ENCODE results near the gene STPG4. TPM values are rescaled to one million over a fixed set of nuclear protein-coding genes. Genes with fewer than 3 reads are reported as not detected.

STPG4 gene
- total RNA-seq, 1 experiment from 2014 or later, result 0.13 TPM

DNA sequence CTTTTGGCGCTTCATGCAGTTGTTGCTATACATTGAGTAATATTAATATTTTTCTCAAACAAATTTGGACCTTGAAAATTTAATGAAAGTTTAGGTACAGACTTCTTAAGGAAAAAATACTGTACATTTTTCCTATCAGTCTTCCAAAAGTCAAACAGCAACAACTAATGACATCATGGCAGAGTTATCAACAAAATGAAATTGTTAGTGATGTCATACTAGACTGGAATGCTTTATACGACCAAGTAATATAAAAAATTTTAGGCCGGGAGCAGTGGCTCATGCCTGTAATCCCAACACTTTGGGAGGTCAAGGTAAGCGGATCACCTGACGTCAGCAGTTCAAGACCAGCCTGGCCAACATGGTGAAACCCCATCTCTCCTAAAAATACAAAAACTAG, 12.0 kb upstream of the STPG4 start:
- Histone ChIP-seq H3K27ac (ENCODE audit: insufficient read length, low read depth, low read length) (no peak overlapping the region), H3K56ac (ENCODE audit: insufficient read length, low read depth, low read length) (no peak overlapping the region), H3K4ac (ENCODE audit: low read depth, low read length) (no peak overlapping the region), H3K23ac (ENCODE audit: insufficient read length, low read depth, low read length) (no peak overlapping the region), H3K9me3 (ENCODE audit: control insufficient read depth, low read depth, low read length) (no peaks in the 10 kb centered on the region), H2BK20ac (ENCODE audit: low read depth, low read length, poor library complexity, severe bottlenecking) (no peak overlapping the region), H3K14ac (ENCODE audit: insufficient read depth, low read length) (no peak overlapping the region), H2BK120ac (ENCODE audit: low read depth, low read length, poor library complexity, severe bottlenecking) (no peak overlapping the region), H2BK12ac (ENCODE audit: insufficient read length, low read depth, low read length) (no peak overlapping the region), H3K18ac (ENCODE audit: insufficient read length, low read depth, low read length) (no peak overlapping the region), H4K20me1 (ENCODE audit: control insufficient read depth, insufficient read depth, insufficient read length) (no peaks in the 10 kb centered on the region), H4K8ac (replicated peaks; ENCODE audit: insufficient read length, low read depth, low read length) (no peak overlapping the region), H2AK5ac (ENCODE audit: insufficient read length, low read length) (no peak overlapping the region), H2AFZ (ENCODE audit: low read length) (no peak overlapping the region), H3K79me2 (ENCODE audit: insufficient read depth, low read length) (peaks cover 31% of the 10 kb centered on the region; the same call in 1 of the 2 replicates), H3K27me3 (ENCODE audit: insufficient read depth, low read length) (no peaks in the 10 kb centered on the region), H3K23me2 (ENCODE audit: insufficient read length, low read depth, low read length, poor library complexity, severe bottlenecking) (no peaks in the 10 kb centered on the region), H3K4me2 (ENCODE audit: insufficient read depth, insufficient read length, low read length) (no peak overlapping the region), H4K5ac (ENCODE audit: insufficient read length, low read depth, low read length) (no peak overlapping the region), H4K91ac (ENCODE audit: insufficient read length, low read depth, low read length) (no peak overlapping the region), H2BK15ac (ENCODE audit: low read depth, low read length) (no peak overlapping the region), H3K9ac (ENCODE audit: extremely low read depth, insufficient read length, low read length) (no peak overlapping the region), H3T11ph (ENCODE audit: low read length) (no peak overlapping the region), H2BK5ac (ENCODE audit: insufficient read length, low read length) (no peak overlapping the region), H3K4me1 (ENCODE audit: insufficient read depth, low read length) (0 out of 2 replicates have a peak, but pooled peaks cover 1% of the 10 kb centered on the region), H3K79me1 (ENCODE audit: insufficient read depth, low read depth, low read length, poor library complexity, severe bottlenecking) (no peaks in the 10 kb centered on the region)
- WGBS (ENCODE audit: extremely low coverage, insufficient read length, low lambda C conversion rate), result no CpG with 5 or more reads among the region's 5 CpGs
- H3K9me3 Mint-ChIP-seq, result no peaks in the 10 kb centered on the region
- peaks cover 24 to 65% (median 59%) of the 10 kb centered on the region in 3 experiments for H3K36me3 Mint-ChIP-seq (ENCODE audit: insufficient read depth in 1 of 3, low read depth in 3 of 3)
- no peak for DNase-seq
- no peak overlapping the region for H3K4me3 Mint-ChIP-seq
- TF ChIP-seq CTCF (conservative IDR thresholded peaks at IDR 0.05), result no peak
- H3K4me1 Mint-ChIP-seq, result peaks cover 18 to 23% of the 10 kb centered on the region in 2 experiments
- H3K27ac Mint-ChIP-seq, result no peak overlapping the region
- H3K27me3 Mint-ChIP-seq (ENCODE audit: low read depth), result no peaks in the 10 kb centered on the region
